NT2/D1 (cell line): ENCODE results near the gene FRMD4A.
"Not testable (repeated sequence)": the region's sequence is repeated elsewhere in the genome, so short reads cannot be mapped to it uniquely, and the experiment has no call there.

Experiments used
- DNase-seq: peaks from one replicate; pipeline ENCODE4 v3.0.0-alpha.2; 2011; ENCODE audit warnings: low read depth, low spot score
- H3K27me3 ChIP-seq: 2 replicates; pipeline ENCODE4 v1.6.0; 2011; ENCODE audit warnings: mild to moderate bottlenecking; ENCODE audit not compliant: insufficient read length, insufficient read depth
- H3K36me3 ChIP-seq: 2 replicates; pipeline ENCODE4 v1.6.1; 2011; ENCODE audit warnings: mild to moderate bottlenecking, low read length, mixed read lengths; ENCODE audit not compliant: insufficient read depth, insufficient read length
- H3K4me1 ChIP-seq: 2 replicates; pipeline ENCODE4 v1.5.1; 2011; ENCODE audit not compliant: insufficient read depth, insufficient read length
- H3K4me3 ChIP-seq: 2 replicates; pipeline ENCODE4 v1.5.1; 2011; ENCODE audit warnings: low read depth; ENCODE audit not compliant: insufficient read length
- H3K9ac ChIP-seq: 2 replicates; pipeline ENCODE4 v1.6.0; 2011; ENCODE audit warnings: low read depth; ENCODE audit not compliant: insufficient read length
- H3K9me3 ChIP-seq: 2 replicates; pipeline ENCODE4 v1.5.1; 2011; ENCODE audit warnings: mild to moderate bottlenecking, low read length; ENCODE audit not compliant: insufficient read depth
- SUZ12 ChIP-seq: IDR thresholded peaks from 2 replicates; pipeline ENCODE4 v1.6.1; 2011; ENCODE audit not compliant: insufficient read length, insufficient read depth; ENCODE audit errors: extremely low read depth
- YY1 ChIP-seq: IDR thresholded peaks from 2 replicates; pipeline ENCODE4 v1.6.1; 2011; ENCODE audit not compliant: insufficient read length, insufficient read depth
- ZNF274 ChIP-seq: IDR thresholded peaks from 2 replicates; pipeline ENCODE4 v1.6.1; 2011; ENCODE audit warnings: mild to moderate bottlenecking, low read depth, low read length

The FRMD4A gene

DNA sequence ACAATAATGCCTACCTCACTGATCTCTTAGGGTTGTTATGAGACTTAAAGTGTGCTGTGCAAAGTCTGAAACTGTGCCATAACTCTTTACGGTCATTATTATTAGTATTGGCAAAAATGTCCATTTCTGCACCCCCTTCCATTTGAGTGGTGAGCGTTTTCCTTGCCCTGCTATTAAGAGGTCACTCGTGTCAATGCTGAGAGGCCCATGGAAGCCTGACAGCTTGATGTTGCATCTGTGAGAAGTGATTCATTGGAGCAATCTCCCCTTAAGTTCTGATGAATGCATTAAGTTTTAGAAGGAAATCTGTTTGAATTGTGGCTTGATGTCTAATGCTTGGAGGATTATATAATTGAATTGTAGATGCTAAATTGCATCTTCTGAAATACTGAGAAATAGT, 253.3 kb downstream of the FRMD4A start:
- no peak overlapping the region for H3K4me3 ChIP-seq
- H3K9ac ChIP-seq, result no peak overlapping the region
- no peaks in the 10 kb centered on the region for H3K9me3 ChIP-seq
- no peak for DNase-seq
- no peaks in the 10 kb centered on the region for H3K4me1 ChIP-seq
- no peak for TF ChIP-seq SUZ12
- no peak for TF ChIP-seq ZNF274
- TF ChIP-seq YY1, result no peak
- no peaks in the 10 kb centered on the region for H3K36me3 ChIP-seq
- no peaks in the 10 kb centered on the region for H3K27me3 ChIP-seq

- H3K36me3 ChIP-seq, result no peaks in the 10 kb centered on the region
- no peaks in the 10 kb centered on the region for H3K27me3 ChIP-seq
- no peaks in the 10 kb centered on the region for H3K9me3 ChIP-seq
- TF ChIP-seq YY1 (no peak), ZNF274 (no peak), SUZ12 (no peak)
- DNase-seq, result no peak
- H3K4me1 ChIP-seq, result no peaks in the 10 kb centered on the region
- no peak overlapping the region for H3K9ac ChIP-seq
- no peak overlapping the region for H3K4me3 ChIP-seq
These were observed 256.5 kb downstream of the FRMD4A start for GRCh38 chr10:14074062-14074884.

DNA sequence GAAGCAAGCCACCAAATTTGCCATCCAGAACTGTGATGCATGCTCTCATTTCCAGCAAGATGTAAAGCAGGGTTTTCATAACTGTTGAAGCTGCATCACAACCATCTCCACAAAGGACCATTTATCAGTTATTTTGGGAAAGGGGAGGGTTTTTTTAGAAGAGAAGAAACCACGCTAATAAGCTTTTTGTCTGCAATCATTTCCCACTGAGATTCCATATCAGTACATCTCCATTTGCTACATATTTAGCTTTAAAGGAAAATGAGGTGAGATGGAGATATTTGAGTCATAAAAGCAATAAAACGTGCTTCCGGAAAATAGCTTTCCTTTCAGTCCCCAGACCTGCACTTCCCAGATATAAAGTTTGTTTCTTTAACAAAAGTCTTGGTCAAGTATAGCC, 258.2 kb downstream of the FRMD4A start:
- TF ChIP-seq YY1 (no peak), ZNF274 (no peak), SUZ12 (no peak)

DNA sequence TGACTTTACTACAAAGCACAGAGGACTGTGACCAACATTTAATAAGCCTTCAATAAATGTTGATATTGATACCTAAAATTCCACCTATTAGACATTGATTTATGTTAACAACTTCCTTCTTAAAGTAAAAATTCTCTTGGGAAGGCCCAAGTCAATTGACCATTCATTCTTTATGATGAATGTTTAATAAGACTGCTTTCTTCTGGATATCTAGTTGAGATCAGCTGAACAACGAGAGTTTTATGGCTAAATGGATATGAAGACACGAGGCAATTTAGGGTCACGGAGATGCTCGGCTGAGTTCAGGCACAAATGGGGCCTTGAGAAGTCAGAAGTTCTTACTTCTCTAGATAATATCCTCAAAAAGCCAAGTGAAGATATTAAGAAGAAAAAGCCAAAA, 258.8 kb downstream of the FRMD4A start:
- Histone ChIP-seq H3K9me3 (no peaks in the 10 kb centered on the region), H3K36me3 (no peaks in the 10 kb centered on the region), H3K9ac (no peak overlapping the region), H3K4me1 (no peaks in the 10 kb centered on the region), H3K4me3 (no peak overlapping the region), H3K27me3 (no peaks in the 10 kb centered on the region)
- DNase-seq, result no peak
- TF ChIP-seq ZNF274 (no peak), SUZ12 (no peak)

More for the DNA sequence above, 258.2 kb downstream of the FRMD4A start:
- Histone ChIP-seq H3K4me1 (no peaks in the 10 kb centered on the region), H3K9ac (no peak overlapping the region), H3K27me3 (no peaks in the 10 kb centered on the region), H3K9me3 (no peaks in the 10 kb centered on the region), H3K36me3 (no peaks in the 10 kb centered on the region), H3K4me3 (no peak overlapping the region)
- no peak for DNase-seq

DNA sequence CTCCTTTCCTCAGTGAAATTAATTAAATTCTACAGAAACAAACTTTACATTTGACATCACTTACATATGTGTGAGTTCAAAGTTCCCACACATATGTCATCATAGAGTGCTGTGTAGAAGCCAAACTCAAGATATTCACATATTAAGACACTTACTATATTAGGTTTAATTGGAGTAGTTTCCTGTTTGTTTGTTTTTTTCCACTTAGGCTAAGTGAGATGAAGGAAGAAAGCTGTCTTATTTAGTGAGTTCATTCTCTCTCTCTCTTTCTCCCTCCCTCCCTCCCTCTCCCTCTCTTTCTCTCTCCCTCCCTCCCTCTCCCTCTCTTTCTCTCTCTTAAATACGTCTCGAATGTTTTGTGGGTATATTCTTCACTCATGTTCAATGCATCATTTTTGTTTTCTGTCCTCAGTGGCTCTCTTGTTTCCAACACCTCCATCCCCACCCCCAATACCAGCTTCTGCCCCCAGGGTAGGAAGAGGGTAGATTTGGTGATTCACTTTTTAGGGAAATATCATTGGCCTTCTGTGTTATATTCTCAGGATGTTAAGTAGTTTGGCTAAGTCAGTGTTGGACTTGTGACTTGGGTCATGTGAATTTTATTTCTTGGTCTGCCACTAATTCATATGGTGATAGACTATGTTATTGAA, 262.0 kb downstream of the FRMD4A start:
- no peak overlapping the region for H3K4me3 ChIP-seq
- no peaks in the 10 kb centered on the region for H3K27me3 ChIP-seq
- TF ChIP-seq YY1 (no peak), SUZ12 (no peak), ZNF274 (no peak)
- H3K9me3 ChIP-seq, result no peaks in the 10 kb centered on the region
- DNase-seq, result no peak
- no peak overlapping the region for H3K9ac ChIP-seq
- H3K4me1 ChIP-seq, result no peaks in the 10 kb centered on the region
- no peaks in the 10 kb centered on the region for H3K36me3 ChIP-seq

DNA sequence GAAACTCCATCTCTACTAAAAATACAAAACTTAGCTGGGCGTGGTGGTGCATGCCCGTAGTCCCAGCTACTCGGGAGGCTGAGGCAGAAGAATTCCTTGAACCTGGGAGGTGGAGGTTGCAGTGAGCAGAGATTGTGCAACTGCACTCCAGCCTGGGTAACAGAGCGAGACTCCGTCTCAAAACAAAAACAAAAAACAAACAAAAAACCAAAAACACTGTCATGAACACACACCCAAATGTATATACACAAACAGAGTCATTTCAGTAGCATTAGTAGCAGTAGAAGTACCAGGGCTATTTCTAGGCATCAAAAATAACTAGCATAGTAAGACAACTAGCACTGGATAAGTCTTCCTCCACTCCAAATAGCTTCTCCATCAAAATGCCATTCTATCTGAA, 263.1 kb downstream of the FRMD4A start:
- H3K36me3 ChIP-seq, H3K9ac ChIP-seq, H3K4me3 ChIP-seq, H3K4me1 ChIP-seq, DNase-seq, H3K27me3 ChIP-seq, H3K9me3 ChIP-seq: not testable (repeated sequence)

DNA sequence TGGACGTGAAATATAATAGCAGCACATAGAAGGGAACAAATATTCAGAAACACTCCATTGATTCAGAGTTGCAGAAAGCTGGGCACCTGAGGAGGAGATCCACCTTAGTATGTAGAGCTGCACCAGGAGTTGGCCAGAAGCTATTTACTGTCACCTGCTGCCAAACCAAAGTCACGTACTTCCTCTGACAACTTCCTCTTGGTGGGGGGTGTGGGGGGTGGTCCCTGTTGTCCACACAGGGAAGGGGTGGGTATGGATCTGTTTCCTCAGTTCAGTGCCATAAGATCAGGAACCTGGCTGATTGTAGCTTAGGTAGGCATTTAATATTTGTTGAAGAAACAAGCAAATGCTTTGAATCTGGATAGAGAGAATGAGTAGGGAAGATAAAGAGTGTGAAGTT, 264.6 kb downstream of the FRMD4A start:
- Histone ChIP-seq H3K9ac (no peak overlapping the region), H3K27me3 (no peaks in the 10 kb centered on the region), H3K9me3 (no peaks in the 10 kb centered on the region), H3K36me3 (no peaks in the 10 kb centered on the region), H3K4me1 (no peaks in the 10 kb centered on the region), H3K4me3 (no peak overlapping the region)
- DNase-seq, result no peak
- TF ChIP-seq SUZ12 (no peak), ZNF274 (no peak), YY1 (no peak)
